HepG2 (cell line): ENCODE data around the gene IRF1. TPM values are rescaled to one million over a fixed set of nuclear protein-coding genes. Genes with fewer than 3 reads are reported as not detected.

Experiments used
- ATAC-seq: fragments of 200-7000 bp; cut with Tn5 transposase; 3 replicates; pipeline ENCODE4 v1.9.1; 2020; ENCODE audit warnings: mild to moderate bottlenecking, moderate library complexity
- BruUV-seq: library from RNA; stranded (reverse); fragments of 400-500 nt; replicated peaks from 2 replicates; lab custom pipeline; 2021; lab: Mats Ljungman, UMichigan
- CTCF ChIA-PET: fragments of 300-600 bp; formaldehyde crosslinking; extraction: SDS; loops from one replicate; lab custom pipeline; 2021; ENCODE audit warnings: low total read pairs, inconsistent platforms, low intra/inter-chr PET ratio; lab: Yijun Ruan, JAX
- POLR2A ChIA-PET: fragments of 350-600 bp; sonication (Branson Sonifier 250); formaldehyde crosslinking; loops from one replicate; lab custom pipeline; 2020; ENCODE audit warnings: antibody characterized with exemption, inconsistent platforms; lab: Yijun Ruan, JAX
- DNase-seq: peaks from one replicate; pipeline ENCODE4 v3.0.0-alpha.2; 2015; ENCODE audit warnings: low spot score
- FAIRE-seq: peaks from 3 replicates; lab custom pipeline; 2011; peaks lifted over from hg19 to GRCh38; lab: Jason Lieb, UNC
- H2AFZ ChIP-seq: one replicate; pipeline ENCODE4 v1.6.1; 2011; ENCODE audit warnings: low read length, inconsistent platforms
- H3K27ac ChIP-seq: fragments of 300-600 bp; 3 replicates; pipeline ENCODE4 v1.8.0; 2011; ENCODE audit warnings: mixed run types, mild to moderate bottlenecking, mixed read lengths, low read length, inconsistent platforms; ENCODE audit not compliant: insufficient read depth; ENCODE audit errors: extremely low read length
- H3K27me3 ChIP-seq, 2 experiments: fragments of 200-600 bp in 1 of 2; 2 replicates in 1 of 2; 3 replicates in 1 of 2; pipeline versions ENCODE4 v1.6.0 to v1.8.0; 2011; ENCODE audit warnings: low read length in 2 of 2, mild to moderate bottlenecking in 2 of 2, moderate library complexity in 2 of 2, inconsistent platforms in 1 of 2; ENCODE audit not compliant: insufficient read depth in 2 of 2, control insufficient read depth in 1 of 2
- H3K36me3 ChIP-seq, 2 experiments: fragments of 200-600 bp in 1 of 2; replicated peaks in 1 of 2; 2 replicates in 1 of 2; 3 replicates in 1 of 2; pipeline versions ENCODE4 v1.5.1 to v1.8.0; 2011; ENCODE audit warnings: low read length in 2 of 2, inconsistent platforms in 1 of 2; ENCODE audit not compliant: insufficient read depth in 2 of 2, control insufficient read depth in 1 of 2
- H3K4me1 ChIP-seq: 2 replicates; pipeline ENCODE4 v1.5.1; 2012; ENCODE audit warnings: low read length, inconsistent platforms; ENCODE audit not compliant: insufficient read depth
- H3K4me2 ChIP-seq: 2 replicates; pipeline ENCODE4 v1.6.0; 2011; ENCODE audit warnings: low read depth, low read length, inconsistent platforms
- H3K4me3 ChIP-seq, 3 experiments: fragments of 200-600 bp in 1 of 3; sonication (generic), shearing (Covaris generic) in 1 of 3; replicated peaks in 1 of 3; 2 replicates each; pipeline ENCODE4 v1.5.1; 2011 to 2016; ENCODE audit warnings: low read length in 3 of 3, inconsistent platforms in 2 of 3, low read depth in 2 of 3, mild to moderate bottlenecking in 2 of 3, control low read depth in 1 of 3, mixed read lengths in 1 of 3; ENCODE audit not compliant: insufficient read depth in 1 of 3
- H3K79me2 ChIP-seq: one replicate; pipeline ENCODE4 v1.6.1; 2011; ENCODE audit warnings: low read length, inconsistent platforms; ENCODE audit not compliant: insufficient read depth
- H3K9ac ChIP-seq: 2 replicates; pipeline ENCODE4 v1.6.0; 2011; ENCODE audit warnings: mild to moderate bottlenecking, low read depth, low read length, inconsistent platforms; ENCODE audit not compliant: insufficient read depth
- H3K9me3 ChIP-seq: 2 replicates; pipeline ENCODE4 v1.5.1; 2012; ENCODE audit warnings: mild to moderate bottlenecking, low read length
- H4K20me1 ChIP-seq: 2 replicates; pipeline ENCODE4 v1.6.0; 2011; ENCODE audit warnings: inconsistent platforms, mild to moderate bottlenecking, low read length, moderate library complexity; ENCODE audit not compliant: insufficient read depth
- E2F1 ChIP-seq: sonication (generic); formaldehyde crosslinking; IDR thresholded peaks from 2 replicates; pipeline ENCODE4 v1.5.0; 2020; ENCODE audit warnings: missing genetic modification reagents
- ZBED4 ChIP-seq: sonication (generic); formaldehyde crosslinking; IDR thresholded peaks from 2 replicates; pipeline ENCODE4 v1.4.0; 2020; ENCODE audit warnings: missing genetic modification reagents, borderline replicate concordance
- ZNF737 ChIP-seq: sonication (generic); formaldehyde crosslinking; IDR thresholded peaks from 2 replicates; pipeline ENCODE4 v1.5.0; 2020; ENCODE audit warnings: missing genetic modification reagents, mild to moderate bottlenecking, borderline replicate concordance
- WGBS: methylation state at CpG from one replicate; pipeline ENCODE4 v1.1.6; 2017; ENCODE audit warnings: low lambda C conversion rate; 5-methylcytosine and 5-hydroxymethylcytosine counted together
- in situ Hi-C: cut with HindIII; loops from 2 replicates; pipeline ENCODE4 v1.10.0; 2017; ENCODE audit warnings: low pct_unique_long_range_greater_than_20kb; ENCODE audit not compliant: extremely low pct_ligation_motif_present
- intact Hi-C: fragments of 100-400 bp; cut with micrococcal nuclease; formaldehyde crosslinking; loops from one replicate; pipeline ENCODE4 v1.10.0; 2022; ENCODE audit not compliant: unreplicated experiment
- polyA plus RNA-seq, 8 experiments: library from polyadenylated mRNA; depleted of rRNA in 3 of 8; stranded (reverse) in 7 of 8; unstranded in 1 of 8; fragments of >200 nt; fragmentation: Illumina TruSeq in 4 of 8; extraction: Trizol in 4 of 8; gene quantifications; 2 replicates each; pipeline versions ENCODE4 v1.2.1 to v1.2.3, GENCODE V29; 2011 to 2016; ENCODE audit warnings: low read depth in 4 of 8, missing spikeins in 1 of 8, mixed read lengths in 1 of 8; ENCODE audit not compliant: insufficient read depth in 1 of 8
- total RNA-seq, 5 experiments: library from RNA; depleted of rRNA; stranded (reverse); fragments of >200 nt; fragmentation: Illumina TruSeq; extraction: Trizol; gene quantifications; 2 replicates each; pipeline ENCODE4 v1.2.3, GENCODE V29; 2016; ENCODE audit warnings: low read depth in 1 of 5

The IRF1 gene
- total and polyA plus RNA-seq, 2 of the 13 experiments (the other 11 are each of a cell fraction or from before 2014, with no cell fraction given) = 4.1 to 8.8 TPM

- TF ChIP-seq ZBED4 (CRISPR knock-in tag) = no peak
- TF ChIP-seq, all 625 proteins: peak for 0
Measured at GRCh38 chr5:132462856-132463745, 27.5 kb downstream of the IRF1 start (continued).

- H3K27ac ChIP-seq = no peak overlapping the region
- no peak for FAIRE-seq
Measured at GRCh38 chr5:132462333-132462732, 28.2 kb downstream of the IRF1 start.

More at GRCh38 chr5:132462333-132462732, 28.2 kb downstream of the IRF1 start:
- Histone ChIP-seq H3K27me3 (no peaks in the 10 kb centered on the region), H2AFZ (no peak overlapping the region), H3K9me3 (no peaks in the 10 kb centered on the region), H3K4me3 (no peak overlapping the region), H3K4me2 (no peak overlapping the region)
- ATAC-seq = no peak
- ChIA-PET CTCF (no interaction called here), POLR2A (no interaction called here)
- DNase-seq = no peak
- in situ Hi-C loops = no loop called here
- TF ChIP-seq E2F1 (CRISPR knock-in tag) (no peak), ZNF737 (CRISPR knock-in tag) (no peak)
- TF ChIP-seq, all 625 proteins: peak for 0
- H3K36me3 ChIP-seq = no peaks in the 10 kb centered on the region
- H3K9ac ChIP-seq = no peak overlapping the region
- intact Hi-C loops = loop anchor here (5.0 kb wide), 1 partner anchor 35 kb away; no protein-coding TSS in a partner anchor
- BruUV-seq = no TSS peak
- H3K79me2 ChIP-seq = no peaks in the 10 kb centered on the region
- H4K20me1 ChIP-seq = no peaks in the 10 kb centered on the region
- 84% methylated on average over 6 of the region's 6 CpGs for WGBS
- H3K4me1 ChIP-seq = peaks cover 100% of the 10 kb centered on the region
